GM12873 (cell line): ENCODE measurements around the gene KYNU.

Experiments
- CTCF ChIP-seq: IDR thresholded peaks from 2 replicates; pipeline ENCODE4 v1.5.1; 2012; ENCODE audit warnings: low read depth, mild to moderate bottlenecking, moderate library complexity, low read length, control low read depth; ENCODE audit not compliant: insufficient read depth; ENCODE audit errors: missing control alignments

The KYNU gene

GRCh38 chr2:142994665-142995064 lies 117.2 kb downstream of the KYNU start:
- TF ChIP-seq CTCF, result no peak

DNA sequence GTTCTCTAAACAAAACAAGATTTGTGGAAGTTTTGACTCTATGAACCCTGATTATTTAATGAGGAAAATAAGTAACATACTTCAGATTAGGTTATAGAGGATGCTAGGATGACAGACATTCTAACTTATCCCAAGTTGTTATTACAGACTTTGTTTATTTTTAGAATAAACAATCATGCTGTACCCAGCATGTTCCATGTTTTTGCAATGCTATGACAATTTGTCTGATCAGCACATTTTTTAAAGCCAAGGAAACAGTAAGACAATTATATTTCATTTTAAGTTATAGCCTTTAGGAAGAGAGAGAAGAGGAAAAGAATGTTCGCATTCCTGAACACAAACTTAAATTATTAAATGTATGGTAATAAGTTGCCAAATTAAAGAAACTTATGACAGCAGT lies 119.8 kb downstream of the KYNU start:
- no peak for TF ChIP-seq CTCF

GRCh38 chr2:143000599-143000998 lies 123.1 kb downstream of the KYNU start:
- no peak for TF ChIP-seq CTCF

- no peak for TF ChIP-seq CTCF
Measured at GRCh38 chr2:143001501-143001900, 124.0 kb downstream of the KYNU start.

GRCh38 chr2:143015656-143016055 lies 138.2 kb downstream of the KYNU start:
- no peak for TF ChIP-seq CTCF

- no peak for TF ChIP-seq CTCF
Measured at GRCh38 chr2:143026411-143027054, 149.1 kb downstream of the KYNU start.

- no peak for TF ChIP-seq CTCF
Measured at GRCh38 chr2:143029141-143029540, 151.7 kb downstream of the KYNU start.
